HG02678 (cell line): ENCODE measurements around the gene B9D1.

Experiments
- ATAC-seq: cut with Tn5 transposase; IDR thresholded peaks from one replicate; pipeline ENCODE4 v1.9.1; 2021; ENCODE audit warnings: mild to moderate bottlenecking, moderate library complexity; ENCODE audit not compliant: unreplicated experiment

Gene B9D1

GRCh38 chr17:19388791-19389785 lies 26.6 kb upstream of the B9D1 start:
- no peak for ATAC-seq

- ATAC-seq = no peak
Observed at GRCh38 chr17:19387921-19388521, 25.5 kb upstream of the B9D1 start.

- no peak for ATAC-seq
Observed at GRCh38 chr17:19386974-19387920, 24.7 kb upstream of the B9D1 start, which contains the start of gene MFAP4. Gene MFAP4, minus strand, starts transcription at chr17:19387190. Its CDS starts 35 bp downstream, at chr17:19387155.

- no peak for ATAC-seq
Observed at GRCh38 chr17:19386051-19386929, 23.8 kb upstream of the B9D1 start.

GRCh38 chr17:19385521-19385983 lies 23.0 kb upstream of the B9D1 start:
- no peak for ATAC-seq

GRCh38 chr17:19384723-19385391 lies 22.3 kb upstream of the B9D1 start:
- ATAC-seq = no peak

GRCh38 chr17:19383681-19384470 lies 21.4 kb upstream of the B9D1 start:
- ATAC-seq = no peak

- no peak for ATAC-seq
Observed at GRCh38 chr17:19382531-19383444, 20.3 kb upstream of the B9D1 start.

GRCh38 chr17:19381741-19382444 lies 19.4 kb upstream of the B9D1 start:
- no peak for ATAC-seq

- no peak for ATAC-seq
Observed at GRCh38 chr17:19381361-19381740, 18.8 kb upstream of the B9D1 start.

- ATAC-seq = no peak
Observed at GRCh38 chr17:19380481-19381301, 18.2 kb upstream of the B9D1 start.

GRCh38 chr17:19379361-19380065 lies 17.0 kb upstream of the B9D1 start:
- ATAC-seq = no peak

- peak; percentile 12 for ATAC-seq
Observed at GRCh38 chr17:19378416-19379360, 16.2 kb upstream of the B9D1 start, which contains the start of gene MAPK7. Gene MAPK7, plus strand, starts transcription at chr17:19378498. Its CDS starts 403 bp downstream, at chr17:19378901.
